ENCODE results near the gene NCKAP5.

Gene NCKAP5

DNA sequence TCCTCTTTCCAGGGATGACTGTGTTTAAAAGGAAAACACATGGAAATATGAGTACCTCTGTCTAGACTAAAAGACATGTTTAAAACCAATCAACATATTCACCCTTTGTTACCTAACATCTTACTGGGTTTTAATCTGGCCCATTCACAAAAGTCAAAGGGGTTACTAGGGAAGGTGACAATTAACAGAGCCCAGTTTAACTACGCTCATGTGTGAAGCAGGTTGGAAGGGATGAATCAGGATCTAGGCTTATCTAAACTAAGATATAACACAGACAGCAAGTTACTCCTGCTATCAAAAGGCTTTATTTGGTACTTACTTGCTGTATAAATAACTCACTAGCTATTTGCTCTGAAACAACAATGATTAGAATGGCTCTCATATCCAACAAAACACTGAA is 337.0 kb downstream of the NCKAP5 start:
- Histone ChIP-seq H3K27me3 (ENCODE audit: insufficient read depth, low read length, poor library complexity) (no peaks in the 10 kb centered on the region), H3K79me2 (ENCODE audit: control insufficient read depth, insufficient read depth, low read length) (no peaks in the 10 kb centered on the region), H3K4ac (ENCODE audit: low read depth, low read length) (no peak overlapping the region), H3K27ac (ENCODE audit: low read depth, low read length) (no peak overlapping the region), H3K4me1 (ENCODE audit: control insufficient read depth, low read depth, low read length) (no peaks in the 10 kb centered on the region), H3K4me2 (ENCODE audit: low read length) (no peak overlapping the region), H2BK120ac (ENCODE audit: low read depth, low read length) (no peak overlapping the region), H2BK15ac (replicated peaks; ENCODE audit: low read depth) (no peak overlapping the region), H3K4me3 (ENCODE audit: low read length) (no peak overlapping the region), H3K36me3 (ENCODE audit: control insufficient read depth, insufficient read depth, low read length) (no peaks in the 10 kb centered on the region), H3K23ac (ENCODE audit: low read length) (no peak overlapping the region), H3K9ac (ENCODE audit: low read length) (no peak overlapping the region), H2BK5ac (ENCODE audit: low read length) (no peak overlapping the region), H3K56ac (ENCODE audit: low read length) (no peak overlapping the region), H3K18ac (ENCODE audit: low read length) (no peak overlapping the region), H4K8ac (ENCODE audit: low read depth, low read length) (no peak overlapping the region), H3K79me1 (ENCODE audit: low read length) (no peaks in the 10 kb centered on the region), H2AK5ac (ENCODE audit: low read length) (no peak overlapping the region), H4K5ac (ENCODE audit: low read length) (no peak overlapping the region)
- DNase-seq: peak; percentile 51
- no CpG with 5 or more reads among the region's 1 CpG for WGBS (ENCODE audit: extremely low coverage, insufficient coverage, low lambda C conversion rate)

DNA sequence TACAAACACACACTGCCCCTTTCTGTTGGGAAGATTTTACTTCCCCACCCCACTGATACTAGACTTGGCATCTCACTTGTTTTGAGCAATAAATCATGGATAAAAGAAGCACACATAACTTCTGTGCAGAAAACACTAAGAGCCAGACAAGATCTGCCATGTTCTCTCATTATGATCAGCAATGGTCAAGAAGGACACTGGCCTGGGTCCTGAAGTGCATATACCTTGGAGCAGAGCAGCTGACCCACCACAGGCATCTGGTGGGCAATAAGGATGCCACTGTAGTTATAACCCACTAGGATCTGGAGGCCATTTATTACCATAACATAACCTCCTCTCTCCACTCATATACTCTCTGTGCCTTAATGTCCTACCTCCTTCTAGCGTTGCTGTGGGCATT is 338.3 kb downstream of the NCKAP5 start:
- H3K79me1 ChIP-seq (ENCODE audit: low read length): no peaks in the 10 kb centered on the region
- DNase-seq: no peak
- H2AK5ac ChIP-seq (ENCODE audit: low read length): no peak overlapping the region
- no peak overlapping the region for H2BK15ac ChIP-seq (replicated peaks; ENCODE audit: low read depth)
- no peak overlapping the region for H3K56ac ChIP-seq (ENCODE audit: low read length)
- H4K5ac ChIP-seq (ENCODE audit: low read length): no peak overlapping the region
- no peak overlapping the region for H3K9ac ChIP-seq (ENCODE audit: low read length)
- no peaks in the 10 kb centered on the region for H3K4me1 ChIP-seq (ENCODE audit: control insufficient read depth, low read depth, low read length)
- no peak overlapping the region for H3K4me2 ChIP-seq (ENCODE audit: low read length)
- no peaks in the 10 kb centered on the region for H3K36me3 ChIP-seq (ENCODE audit: control insufficient read depth, insufficient read depth, low read length)
- no peak overlapping the region for H3K4ac ChIP-seq (ENCODE audit: low read depth, low read length)
- H3K27me3 ChIP-seq (ENCODE audit: insufficient read depth, low read length, poor library complexity): no peaks in the 10 kb centered on the region
- H3K79me2 ChIP-seq (ENCODE audit: control insufficient read depth, insufficient read depth, low read length): no peaks in the 10 kb centered on the region
- H2BK5ac ChIP-seq (ENCODE audit: low read length): no peak overlapping the region
- no CpG with 5 or more reads among the region's 1 CpG for WGBS (ENCODE audit: extremely low coverage, insufficient coverage, low lambda C conversion rate)
- H3K27ac ChIP-seq (ENCODE audit: low read depth, low read length): no peak overlapping the region
- H4K8ac ChIP-seq (ENCODE audit: low read depth, low read length): no peak overlapping the region
- H3K18ac ChIP-seq (ENCODE audit: low read length): no peak overlapping the region
- H3K4me3 ChIP-seq (ENCODE audit: low read length): no peak overlapping the region
- no peak overlapping the region for H3K23ac ChIP-seq (ENCODE audit: low read length)
- no peak overlapping the region for H2BK120ac ChIP-seq (ENCODE audit: low read depth, low read length)

DNA sequence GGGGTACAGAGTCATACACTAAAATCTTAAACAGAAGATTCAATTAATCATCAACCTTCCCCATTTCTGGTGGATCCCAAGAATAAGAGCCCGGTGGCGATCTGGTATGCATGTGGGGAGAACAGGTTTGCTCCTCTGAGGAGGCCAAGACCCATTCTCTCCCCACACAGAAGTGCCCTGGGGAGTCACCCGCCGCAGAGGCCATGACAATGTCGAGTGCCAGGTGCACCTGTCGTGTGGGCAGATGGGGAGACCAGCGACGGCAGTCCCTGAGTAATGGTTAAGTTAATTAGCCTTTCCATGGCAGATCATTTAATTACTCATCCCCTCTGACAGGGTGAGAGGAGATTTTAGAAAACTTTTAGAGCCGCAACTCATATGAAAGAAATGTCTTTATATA is 345.0 kb downstream of the NCKAP5 start:
- WGBS (ENCODE audit: extremely low coverage, insufficient coverage, low lambda C conversion rate): no CpG with 5 or more reads among the region's 9 CpGs

DNA sequence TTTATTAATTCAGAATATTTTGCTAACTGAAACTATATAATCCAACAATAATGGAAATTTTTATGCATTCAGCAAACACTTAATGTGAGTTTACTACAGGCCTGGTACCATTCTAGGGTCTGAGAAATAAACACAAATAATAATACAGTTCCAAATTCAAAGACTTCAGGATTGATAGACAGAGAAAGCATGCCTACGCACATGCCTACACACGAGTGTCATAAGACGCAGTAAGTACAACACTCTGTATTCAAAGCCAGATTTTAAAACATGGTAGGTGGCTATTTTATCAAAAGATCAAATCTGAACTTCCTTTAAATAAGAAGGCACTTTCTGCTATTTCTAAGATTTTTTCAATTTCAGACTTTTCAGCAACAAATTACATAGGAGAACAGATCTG is 346.9 kb downstream of the NCKAP5 start:
- no peak overlapping the region for H2AK5ac ChIP-seq (ENCODE audit: low read length)
- no peak overlapping the region for H3K27ac ChIP-seq (ENCODE audit: low read depth, low read length)
- no peak overlapping the region for H2BK120ac ChIP-seq (ENCODE audit: low read depth, low read length)
- no peaks in the 10 kb centered on the region for H3K4me1 ChIP-seq (ENCODE audit: control insufficient read depth, low read depth, low read length)
- H4K5ac ChIP-seq (ENCODE audit: low read length): no peak overlapping the region
- no CpG with 5 or more reads among the region's 3 CpGs for WGBS (ENCODE audit: extremely low coverage, insufficient coverage, low lambda C conversion rate)
- no peak overlapping the region for H3K56ac ChIP-seq (ENCODE audit: low read length)
- no peak overlapping the region for H3K23ac ChIP-seq (ENCODE audit: low read length)
- H3K79me2 ChIP-seq (ENCODE audit: control insufficient read depth, insufficient read depth, low read length): no peaks in the 10 kb centered on the region
- no peak overlapping the region for H3K9ac ChIP-seq (ENCODE audit: low read length)
- H3K4me2 ChIP-seq (ENCODE audit: low read length): no peak overlapping the region
- H3K4me3 ChIP-seq (ENCODE audit: low read length): no peak overlapping the region
- DNase-seq: no peak
- H3K36me3 ChIP-seq (ENCODE audit: control insufficient read depth, insufficient read depth, low read length): no peaks in the 10 kb centered on the region
- H3K79me1 ChIP-seq (ENCODE audit: low read length): no peaks in the 10 kb centered on the region
- no peak overlapping the region for H3K4ac ChIP-seq (ENCODE audit: low read depth, low read length)
- no peaks in the 10 kb centered on the region for H3K27me3 ChIP-seq (ENCODE audit: insufficient read depth, low read length, poor library complexity)
- no peak overlapping the region for H4K8ac ChIP-seq (ENCODE audit: low read depth, low read length)
- H2BK15ac ChIP-seq (replicated peaks; ENCODE audit: low read depth): no peak overlapping the region
- H2BK5ac ChIP-seq (ENCODE audit: low read length): no peak overlapping the region
- no peak overlapping the region for H3K18ac ChIP-seq (ENCODE audit: low read length)

More for the DNA sequence above, 345.0 kb downstream of the NCKAP5 start:
- no peak overlapping the region for H3K56ac ChIP-seq (ENCODE audit: low read length)
- no peak overlapping the region for H3K4ac ChIP-seq (ENCODE audit: low read depth, low read length)
- no peak overlapping the region for H2AK5ac ChIP-seq (ENCODE audit: low read length)
- no peaks in the 10 kb centered on the region for H3K27me3 ChIP-seq (ENCODE audit: insufficient read depth, low read length, poor library complexity)
- no peaks in the 10 kb centered on the region for H3K79me2 ChIP-seq (ENCODE audit: control insufficient read depth, insufficient read depth, low read length)
- H3K4me2 ChIP-seq (ENCODE audit: low read length): no peak overlapping the region
- H3K36me3 ChIP-seq (ENCODE audit: control insufficient read depth, insufficient read depth, low read length): no peaks in the 10 kb centered on the region
- H3K4me1 ChIP-seq (ENCODE audit: control insufficient read depth, low read depth, low read length): no peaks in the 10 kb centered on the region
- no peak overlapping the region for H2BK120ac ChIP-seq (ENCODE audit: low read depth, low read length)
- DNase-seq: no peak
- H3K9ac ChIP-seq (ENCODE audit: low read length): no peak overlapping the region
- no peak overlapping the region for H2BK5ac ChIP-seq (ENCODE audit: low read length)
- H3K79me1 ChIP-seq (ENCODE audit: low read length): no peaks in the 10 kb centered on the region
- no peak overlapping the region for H3K23ac ChIP-seq (ENCODE audit: low read length)
- no peak overlapping the region for H2BK15ac ChIP-seq (replicated peaks; ENCODE audit: low read depth)
- H4K8ac ChIP-seq (ENCODE audit: low read depth, low read length): no peak overlapping the region
- no peak overlapping the region for H3K27ac ChIP-seq (ENCODE audit: low read depth, low read length)
- H4K5ac ChIP-seq (ENCODE audit: low read length): no peak overlapping the region
- H3K18ac ChIP-seq (ENCODE audit: low read length): no peak overlapping the region
- H3K4me3 ChIP-seq (ENCODE audit: low read length): no peak overlapping the region

DNA sequence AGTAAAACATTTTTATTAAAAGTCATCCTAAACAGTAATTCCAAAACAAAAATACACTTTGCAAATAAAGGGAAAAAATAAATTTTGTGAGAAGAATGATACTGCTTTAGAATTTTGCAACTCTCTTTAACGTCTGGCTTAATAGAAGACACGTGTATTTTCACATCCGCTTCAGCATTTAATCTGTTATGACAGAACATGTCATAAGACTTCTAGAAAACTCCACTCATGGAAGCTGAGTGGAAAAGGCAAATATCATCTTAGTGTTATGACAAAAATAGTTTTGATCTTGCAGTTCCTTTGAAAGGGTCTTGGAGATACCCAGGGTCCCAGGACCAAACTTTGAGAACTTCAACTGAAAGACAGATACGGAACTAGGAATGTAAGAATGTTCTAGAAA is 350.1 kb downstream of the NCKAP5 start:
- H3K4ac ChIP-seq (ENCODE audit: low read depth, low read length): no peak overlapping the region
- no peak overlapping the region for H2BK120ac ChIP-seq (ENCODE audit: low read depth, low read length)
- no peaks in the 10 kb centered on the region for H3K27me3 ChIP-seq (ENCODE audit: insufficient read depth, low read length, poor library complexity)
- no peak overlapping the region for H3K9ac ChIP-seq (ENCODE audit: low read length)
- H3K23ac ChIP-seq (ENCODE audit: low read length): no peak overlapping the region
- H2AK5ac ChIP-seq (ENCODE audit: low read length): no peak overlapping the region
- no peaks in the 10 kb centered on the region for H3K36me3 ChIP-seq (ENCODE audit: control insufficient read depth, insufficient read depth, low read length)
- H2BK5ac ChIP-seq (ENCODE audit: low read length): no peak overlapping the region
- H2BK15ac ChIP-seq (replicated peaks; ENCODE audit: low read depth): no peak overlapping the region
- no CpG with 5 or more reads among the region's 4 CpGs for WGBS (ENCODE audit: extremely low coverage, insufficient coverage, low lambda C conversion rate)
- H3K4me2 ChIP-seq (ENCODE audit: low read length): no peak overlapping the region
- no peaks in the 10 kb centered on the region for H3K79me2 ChIP-seq (ENCODE audit: control insufficient read depth, insufficient read depth, low read length)
- H3K4me1 ChIP-seq (ENCODE audit: control insufficient read depth, low read depth, low read length): no peaks in the 10 kb centered on the region
- no peak overlapping the region for H4K8ac ChIP-seq (ENCODE audit: low read depth, low read length)
- H3K56ac ChIP-seq (ENCODE audit: low read length): no peak overlapping the region
- no peak overlapping the region for H3K27ac ChIP-seq (ENCODE audit: low read depth, low read length)
- no peak overlapping the region for H3K18ac ChIP-seq (ENCODE audit: low read length)
- no peak overlapping the region for H3K4me3 ChIP-seq (ENCODE audit: low read length)
- no peak for DNase-seq
- H4K5ac ChIP-seq (ENCODE audit: low read length): no peak overlapping the region
- H3K79me1 ChIP-seq (ENCODE audit: low read length): no peaks in the 10 kb centered on the region

DNA sequence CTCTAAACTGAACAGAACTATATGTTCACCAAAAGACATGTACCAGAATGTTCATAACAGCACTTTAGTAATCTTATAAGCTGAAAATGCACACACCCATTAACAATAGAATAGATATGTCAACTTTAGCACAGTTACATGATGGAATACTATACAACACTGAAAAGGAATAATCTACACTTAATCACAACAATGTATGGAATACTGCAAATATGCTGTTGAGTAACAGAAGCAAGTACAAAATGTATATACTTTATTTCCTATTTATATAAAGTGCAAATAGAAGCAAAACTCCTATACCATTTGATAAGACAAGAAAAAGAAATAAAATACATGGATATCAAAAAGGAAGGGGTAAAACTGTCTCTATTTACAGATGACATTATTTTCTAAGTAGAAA is 352.8 kb downstream of the NCKAP5 start:
- Histone ChIP-seq H4K5ac (ENCODE audit: low read length) (no peak overlapping the region), H2AK5ac (ENCODE audit: low read length) (no peak overlapping the region), H2BK5ac (ENCODE audit: low read length) (no peak overlapping the region), H3K4me2 (ENCODE audit: low read length) (no peak overlapping the region), H3K9ac (ENCODE audit: low read length) (no peak overlapping the region), H3K23ac (ENCODE audit: low read length) (no peak overlapping the region), H2BK15ac (replicated peaks; ENCODE audit: low read depth) (no peak overlapping the region), H3K79me1 (ENCODE audit: low read length) (no peaks in the 10 kb centered on the region), H3K4ac (ENCODE audit: low read depth, low read length) (no peak overlapping the region), H2BK120ac (ENCODE audit: low read depth, low read length) (no peak overlapping the region), H3K79me2 (ENCODE audit: control insufficient read depth, insufficient read depth, low read length) (no peaks in the 10 kb centered on the region), H3K27me3 (ENCODE audit: insufficient read depth, low read length, poor library complexity) (no peaks in the 10 kb centered on the region), H4K8ac (ENCODE audit: low read depth, low read length) (no peak overlapping the region), H3K27ac (ENCODE audit: low read depth, low read length) (no peak overlapping the region), H3K56ac (ENCODE audit: low read length) (no peak overlapping the region), H3K4me1 (ENCODE audit: control insufficient read depth, low read depth, low read length) (no peaks in the 10 kb centered on the region), H3K4me3 (ENCODE audit: low read length) (no peak overlapping the region), H3K18ac (ENCODE audit: low read length) (no peak overlapping the region), H3K36me3 (ENCODE audit: control insufficient read depth, insufficient read depth, low read length) (no peaks in the 10 kb centered on the region)
- DNase-seq: no peak
